HG02678 (cell line): Measurements from ENCODE around the gene WDR44.
A peak's percentile ranks its signal among the peaks of the same experiment; 100 is the strongest.
"Not testable (repeated sequence)": the region's sequence is repeated elsewhere in the genome, so short reads cannot be mapped to it uniquely, and the experiment has no call there.

Experiments
- ATAC-seq: cut with Tn5 transposase; IDR thresholded peaks from one replicate; pipeline ENCODE4 v1.9.1; 2021; ENCODE audit warnings: mild to moderate bottlenecking, moderate library complexity; ENCODE audit not compliant: unreplicated experiment

Gene WDR44

GRCh38 chrX:118360429-118361125 lies 14.7 kb downstream of the WDR44 start:
- no peak for ATAC-seq

- ATAC-seq = no peak
Observed at GRCh38 chrX:118364261-118364660, 18.4 kb downstream of the WDR44 start.

DNA sequence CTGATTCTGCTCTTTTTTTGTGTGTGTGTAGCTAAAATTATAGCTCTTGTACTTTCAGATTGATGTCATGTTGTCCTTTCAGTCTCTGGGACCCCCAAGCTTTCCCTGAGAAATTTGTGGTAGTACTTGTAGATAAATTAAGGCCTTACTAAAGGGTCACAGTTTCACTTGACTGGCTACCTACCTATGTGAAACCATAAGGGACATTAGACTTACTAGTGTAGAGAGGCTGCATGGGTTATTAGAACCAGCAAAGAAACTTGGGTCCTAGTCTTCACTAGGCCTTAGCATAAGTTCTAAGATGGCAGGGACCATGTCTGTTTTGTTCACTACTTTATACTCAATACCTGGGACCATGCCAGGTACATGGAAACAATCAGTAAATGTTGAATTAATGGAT lies 21.4 kb downstream of the WDR44 start:
- ATAC-seq = no peak

GRCh38 chrX:118368398-118368797 lies 22.5 kb downstream of the WDR44 start:
- ATAC-seq = no peak

DNA sequence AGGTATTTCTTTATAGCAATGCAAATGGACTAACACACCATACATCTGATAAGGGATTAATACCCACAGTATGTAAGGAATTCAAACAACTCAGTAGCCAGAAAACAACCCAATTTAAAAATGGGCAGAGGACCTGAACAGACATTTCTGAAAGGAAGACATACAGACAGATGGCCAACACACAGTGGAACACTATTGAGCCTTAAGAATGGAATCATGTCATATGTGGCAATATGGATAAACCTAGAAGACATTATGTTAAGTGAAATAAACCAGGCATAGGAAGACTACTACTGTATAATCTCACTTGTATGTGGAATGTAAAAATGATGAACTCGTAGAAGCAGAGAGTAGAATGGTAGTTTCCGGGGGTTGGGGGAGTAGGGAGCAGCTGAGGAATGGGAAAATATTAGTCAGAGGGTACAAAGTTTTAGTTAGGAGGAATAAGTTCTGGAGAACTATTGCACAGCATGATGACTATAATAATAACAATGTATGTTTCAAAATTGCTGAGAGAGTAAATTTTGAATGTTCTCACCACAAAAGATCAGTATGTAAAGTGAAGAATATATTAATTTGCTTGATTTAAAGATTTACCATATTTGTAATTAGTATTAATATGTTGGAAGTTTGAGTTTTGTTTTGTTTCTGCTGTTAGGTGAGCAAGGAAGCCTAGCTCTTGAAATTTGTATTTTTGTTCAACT lies 25.2 kb downstream of the WDR44 start:
- ATAC-seq = no peak

DNA sequence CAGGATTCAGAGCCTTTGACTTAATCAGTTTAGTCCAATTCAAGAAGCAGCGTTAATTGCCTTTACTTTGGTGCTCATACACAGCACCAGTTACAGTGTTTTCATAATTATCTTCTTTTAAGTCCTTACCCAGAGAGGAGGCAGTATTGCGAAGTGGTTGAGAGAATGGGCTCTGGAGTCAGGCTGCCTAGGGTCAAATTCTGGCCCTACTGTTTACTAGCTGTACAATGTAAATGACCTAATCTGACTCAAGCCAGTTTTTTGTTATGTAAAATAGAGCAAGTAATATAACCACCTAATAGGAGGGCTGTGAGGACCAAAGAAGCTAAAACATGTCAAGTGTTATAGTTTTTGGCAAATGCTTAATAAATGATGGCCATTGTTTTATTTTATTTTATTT lies 27.6 kb downstream of the WDR44 start:
- ATAC-seq = no peak

DNA sequence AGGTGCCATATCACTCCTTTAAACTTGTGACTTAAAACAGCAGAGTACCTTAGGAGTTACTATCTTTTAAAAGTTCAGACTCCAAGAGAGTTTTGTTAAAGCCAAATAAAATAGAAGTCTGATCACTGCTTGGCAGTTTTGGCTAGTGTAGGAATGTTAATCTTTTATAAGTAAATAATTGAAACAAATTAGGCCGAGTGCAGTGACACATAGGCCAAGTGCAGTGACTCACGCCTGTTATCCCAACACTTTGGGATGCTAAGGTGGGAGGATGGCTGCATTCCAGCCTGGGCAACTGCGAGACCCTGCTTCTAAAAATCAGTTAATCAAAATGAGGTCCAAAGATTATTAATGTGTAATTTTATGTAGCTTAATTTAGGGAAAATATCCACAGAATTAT lies 37.2 kb downstream of the WDR44 start:
- ATAC-seq = no peak

- ATAC-seq = no peak
Observed at GRCh38 chrX:118392716-118393115, 46.8 kb downstream of the WDR44 start.

DNA sequence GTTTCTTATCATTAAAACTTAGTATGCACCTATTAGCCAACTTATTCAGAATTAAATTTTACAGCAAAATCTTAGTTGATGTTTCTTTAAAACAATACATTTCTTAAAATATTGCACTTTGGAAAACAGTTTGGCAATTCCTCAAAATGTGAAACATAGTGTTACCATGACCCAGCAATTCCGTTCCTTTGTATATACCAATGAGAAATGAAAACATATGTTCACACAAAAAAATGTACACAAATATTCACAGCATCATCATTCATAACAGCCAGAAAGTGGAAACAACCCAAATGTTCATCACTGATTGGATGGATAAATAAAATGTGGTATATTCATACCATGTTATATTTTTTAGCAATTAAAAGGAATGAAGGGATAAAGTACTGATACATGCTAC lies 50.2 kb downstream of the WDR44 start:
- ATAC-seq = no peak

GRCh38 chrX:118418811-118419251 lies 72.9 kb downstream of the WDR44 start:
- ATAC-seq = no peak

DNA sequence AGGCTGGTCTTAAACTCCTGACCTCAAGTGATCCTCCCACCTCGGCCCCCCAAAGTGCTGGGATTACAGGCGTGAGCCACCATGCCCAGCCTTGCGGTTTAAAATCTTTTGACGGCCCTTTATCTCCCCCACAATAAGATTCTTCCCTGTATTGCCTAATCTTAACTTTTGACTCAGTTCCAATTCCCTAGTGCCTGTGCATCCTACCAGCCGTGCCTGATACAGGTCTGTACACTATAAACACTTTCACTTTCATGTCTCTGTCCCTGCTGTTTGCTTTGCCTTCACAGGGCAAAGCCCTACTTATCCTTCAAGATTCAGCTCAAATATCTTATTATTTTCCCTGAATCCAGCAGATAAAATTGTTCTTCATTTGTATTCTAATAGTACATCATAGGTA lies 74.6 kb downstream of the WDR44 start:
- peak; percentile 60 for ATAC-seq

- peak; percentile 98 for ATAC-seq
Observed at GRCh38 chrX:118423558-118423957, 77.7 kb downstream of the WDR44 start.

DNA sequence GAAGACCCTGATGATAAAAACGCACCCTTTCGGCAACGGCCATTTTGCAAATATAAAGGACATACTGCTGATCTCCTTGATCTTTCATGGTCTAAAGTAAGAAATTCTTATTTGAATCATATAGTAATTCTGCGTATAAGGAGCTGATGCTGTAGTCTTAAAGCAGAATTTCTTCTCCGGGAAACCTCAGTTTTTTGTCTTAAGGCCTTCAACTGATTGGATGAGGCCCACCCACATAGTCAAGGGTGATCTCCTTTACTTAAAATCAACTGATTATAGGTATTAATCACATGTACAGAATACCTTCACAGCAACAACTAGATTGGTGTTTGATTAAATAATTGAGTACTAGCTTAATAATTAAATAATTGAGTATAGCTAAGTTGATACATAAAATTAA lies 86.9 kb downstream of the WDR44 start:
- ATAC-seq = no peak

DNA sequence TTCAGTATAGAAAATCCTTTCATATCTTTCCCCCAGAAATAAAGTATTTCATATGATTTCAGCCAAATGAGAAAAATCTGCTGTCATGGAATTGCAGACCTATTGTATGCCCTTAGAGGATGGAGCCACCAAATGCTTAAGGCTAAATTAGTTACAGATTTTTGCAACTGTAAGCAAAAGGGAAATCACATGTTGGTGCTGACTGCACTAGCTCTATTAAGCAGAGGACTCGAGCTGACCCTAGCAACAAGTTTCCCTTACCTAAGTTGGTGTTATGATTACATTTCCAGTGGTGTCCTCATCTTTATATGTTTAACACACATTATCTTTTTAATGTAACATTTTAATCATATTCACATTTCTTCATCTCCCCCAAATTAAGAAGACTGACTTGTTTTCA lies 91.4 kb downstream of the WDR44 start:
- ATAC-seq = no peak

DNA sequence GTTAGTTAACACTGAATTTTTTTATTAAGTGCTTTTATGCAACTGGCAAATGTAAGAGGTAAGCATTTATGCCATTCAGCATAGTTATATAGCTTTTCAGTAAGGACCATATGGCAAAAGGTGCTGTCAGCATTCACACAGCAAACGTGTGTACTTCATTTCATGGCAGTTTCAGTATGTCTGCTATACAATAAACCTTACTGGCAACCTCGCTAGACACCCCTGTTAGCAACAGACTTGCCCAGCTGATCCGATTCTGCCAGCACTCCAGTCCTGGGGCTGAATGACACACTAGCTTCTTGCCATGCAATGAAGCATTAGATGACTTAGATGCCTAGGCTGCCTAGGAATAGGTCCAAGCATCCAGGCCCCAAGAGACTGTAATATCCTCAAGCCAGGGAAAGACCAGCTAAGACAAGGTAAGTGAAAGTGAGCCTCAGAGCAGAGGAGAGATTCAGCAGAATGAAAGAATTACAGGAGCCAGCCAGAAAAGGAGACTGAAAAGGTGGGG lies 102.4 kb downstream of the WDR44 start:
- ATAC-seq = no peak

DNA sequence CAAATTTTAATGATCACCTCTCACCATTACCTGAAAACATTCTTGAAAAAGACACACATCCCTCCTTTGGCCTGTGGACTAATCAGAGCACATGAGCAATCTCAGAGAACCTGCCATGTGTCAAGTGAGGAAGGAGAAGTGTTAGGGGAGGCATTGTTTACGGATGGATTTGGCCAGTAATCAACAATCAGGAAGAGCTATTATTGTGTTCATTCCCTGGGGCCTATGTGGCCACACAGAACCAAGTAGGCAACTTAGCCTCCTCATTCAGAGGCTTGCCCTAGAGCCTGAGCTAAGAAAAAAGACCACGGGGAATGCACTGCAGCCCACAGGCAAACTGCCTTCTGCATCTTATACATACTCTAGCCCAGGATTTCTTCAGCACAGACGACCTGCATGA lies 109.1 kb downstream of the WDR44 start:
- ATAC-seq = no peak

DNA sequence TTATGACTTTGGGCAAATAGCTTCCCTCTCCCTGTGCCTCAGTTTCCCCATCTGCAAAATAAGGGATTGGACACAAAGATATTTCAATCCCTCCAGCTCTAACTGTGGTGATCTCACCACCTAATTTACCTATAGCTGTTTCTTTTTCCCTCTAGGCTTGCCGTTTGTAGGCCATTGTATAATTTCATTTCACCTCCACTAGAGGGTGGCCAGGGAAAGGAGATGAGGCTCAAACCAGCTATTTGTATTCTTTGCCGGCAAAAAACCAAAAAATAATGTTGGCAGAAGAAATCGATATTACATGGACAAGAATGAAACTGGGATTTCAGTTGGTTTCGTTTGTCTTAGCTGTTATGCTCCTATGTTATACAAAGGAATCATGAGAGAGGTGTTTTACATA lies 113.6 kb downstream of the WDR44 start:
- no peak for ATAC-seq

- no peak for ATAC-seq
Observed at GRCh38 chrX:118464501-118464900, 118.6 kb downstream of the WDR44 start.

- no peak for ATAC-seq
Observed at GRCh38 chrX:118468122-118468521, 122.2 kb downstream of the WDR44 start.

DNA sequence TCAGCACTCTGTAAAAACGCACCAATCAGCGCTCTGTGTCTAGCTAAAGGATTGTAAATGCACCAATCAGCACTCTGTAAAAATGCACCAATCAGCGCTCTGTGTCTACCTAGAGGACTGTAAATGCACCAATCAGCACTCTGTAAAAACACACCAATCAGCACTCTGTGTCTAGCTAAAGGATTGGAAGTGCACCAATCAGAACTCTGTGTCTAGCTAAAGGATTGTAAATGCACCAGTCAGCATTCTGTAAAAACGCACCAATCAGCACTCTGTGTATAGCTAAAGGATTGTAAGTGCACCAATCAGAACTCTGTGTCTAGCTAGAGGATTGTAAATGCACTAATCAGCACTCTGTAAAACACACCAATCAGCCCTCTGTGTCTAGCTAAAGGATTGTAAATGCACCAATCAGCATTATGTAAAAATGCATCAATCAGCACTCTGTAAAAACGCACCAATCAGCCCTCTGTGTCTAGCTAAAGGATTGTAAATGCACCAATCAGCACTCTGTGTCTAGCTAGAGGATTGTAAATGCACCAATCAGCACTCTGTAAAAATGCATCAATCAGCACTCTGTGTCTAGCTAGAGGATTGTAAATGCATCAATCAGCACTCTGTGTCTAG lies 124.9 kb downstream of the WDR44 start:
- ATAC-seq = not testable (repeated sequence)

GRCh38 chrX:118474586-118474985 lies 128.7 kb downstream of the WDR44 start:
- ATAC-seq = no peak

GRCh38 chrX:118475903-118476302 lies 130.0 kb downstream of the WDR44 start:
- no peak for ATAC-seq
